GM10248 (cell line): ENCODE results near the gene PSAP.

Experiments
- CTCF ChIA-PET: fragments of 300-600 bp; sonication (Branson Sonifier 250); formaldehyde crosslinking; extraction: SDS; loops from one replicate; lab custom pipeline; 2021; ENCODE audit warnings: antibody characterized with exemption; lab: Yijun Ruan, JAX
- POLR2A ChIA-PET: fragments of 350-650 bp; sonication (Branson Sonifier 250); formaldehyde crosslinking; extraction: SDS; loops from one replicate; lab custom pipeline; 2020; ENCODE audit warnings: antibody characterized with exemption; lab: Yijun Ruan, JAX
- DNase-seq: peaks from one replicate; pipeline ENCODE4 v3.0.0; 2012; ENCODE audit errors: extremely low spot score
- CTCF ChIP-seq: IDR thresholded peaks from 2 replicates; pipeline ENCODE4 v1.5.1; 2012; ENCODE audit warnings: mild to moderate bottlenecking, low read depth; ENCODE audit errors: extremely low read depth, missing control alignments, control extremely low read depth

Gene PSAP

DNA sequence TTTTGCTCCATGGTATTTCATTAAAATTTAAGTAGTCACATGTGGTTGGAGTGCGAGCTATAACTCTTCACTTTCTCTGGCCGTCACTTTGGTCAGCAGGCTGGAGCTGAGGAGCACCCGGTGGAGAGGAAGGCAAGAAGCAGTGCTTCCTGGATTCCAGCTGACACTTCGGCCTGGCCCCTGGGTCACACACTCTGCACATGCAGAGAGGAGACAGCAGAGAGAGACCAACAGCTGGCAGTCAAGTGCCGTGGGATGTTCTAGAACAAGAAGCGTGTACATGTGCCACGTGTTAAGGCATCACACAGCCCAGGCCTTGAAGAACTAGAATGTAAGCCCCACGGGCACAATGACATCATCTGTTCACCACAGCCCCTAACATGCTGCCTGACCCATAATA, 30.1 kb downstream of the PSAP start:
- ChIA-PET CTCF (interaction anchor here (1.0 to 1.1 kb wide), 2 partner anchors 9 to 75 kb away, joined by 4 to 5 read pairs; no protein-coding TSS in a partner anchor), POLR2A (no interaction called here)
- TF ChIP-seq CTCF: no peak
- DNase-seq: no peak

DNA sequence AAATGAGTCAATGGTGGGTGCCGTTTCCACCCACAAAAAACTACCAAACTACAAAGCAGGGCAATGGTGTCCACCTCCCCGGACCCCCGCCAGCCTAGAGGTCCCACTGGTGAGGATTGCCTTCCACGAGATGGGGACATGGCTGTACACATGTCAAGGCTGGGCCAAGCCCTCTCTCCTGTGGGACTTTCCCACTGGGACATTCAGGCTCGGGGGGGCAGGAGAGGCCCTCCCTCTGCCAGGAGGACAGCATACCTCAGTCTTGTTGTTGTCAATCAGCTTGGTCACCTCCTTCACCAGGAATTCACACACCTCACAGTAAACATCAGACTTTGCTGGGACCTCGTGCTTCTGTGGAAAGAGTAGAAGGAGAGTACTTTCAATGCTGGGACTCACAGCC, 31.1 kb downstream of the PSAP start:
- ChIA-PET POLR2A (no interaction called here), CTCF (interaction anchor here (1.0 to 2.2 kb wide), 3 partner anchors 76 to 502 kb away, joined by 3 to 11 read pairs (median 5); partner anchors contain the start of gene SLC29A3)
- no peak for DNase-seq
- TF ChIP-seq CTCF: no peak

DNA sequence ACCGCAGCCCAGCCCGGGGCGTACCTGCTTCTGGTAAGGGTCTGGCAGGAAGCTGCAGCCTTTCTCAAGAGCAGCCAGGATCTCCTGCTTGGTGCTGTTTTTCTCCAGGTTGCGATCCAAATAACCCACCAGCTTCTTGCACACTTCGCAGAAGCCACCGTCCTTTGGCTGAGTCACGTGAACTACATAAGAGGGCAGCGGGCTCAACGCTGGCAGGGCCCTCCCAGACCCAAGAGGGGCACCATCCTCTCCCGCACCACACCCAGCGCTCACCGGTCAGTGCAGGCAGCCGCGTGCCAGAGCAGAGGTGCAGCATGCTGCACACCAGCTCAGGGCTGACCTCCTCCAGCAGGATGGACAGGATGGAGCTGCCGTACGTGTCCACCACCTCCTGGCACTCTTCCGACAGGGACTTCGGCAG, 31.6 kb downstream of the PSAP start:
- POLR2A ChIA-PET: interaction anchor here (0.6 kb wide), 1 partner anchor 1644 kb away, joined by 5 read pairs; no protein-coding TSS in a partner anchor
- TF ChIP-seq CTCF: no peak
- no peak for DNase-seq
- CTCF ChIA-PET: interaction anchor here (1.0 to 2.2 kb wide), 3 partner anchors 18 to 501 kb away, joined by 3 to 11 read pairs (median 3); partner anchors contain the start of gene SLC29A3

GRCh38 chr10:71818674-71819260, 32.3 kb downstream of the PSAP start:
- no peak for TF ChIP-seq CTCF
- ChIA-PET CTCF (interaction anchor here (1.0 to 2.2 kb wide), 4 partner anchors 17 to 230 kb away, joined by 3 to 11 read pairs (median 4); no protein-coding TSS in a partner anchor), POLR2A (interaction anchor here (0.6 to 0.9 kb wide), 2 partner anchors 10 to 1643 kb away, joined by 3 to 5 read pairs; no protein-coding TSS in a partner anchor)
- DNase-seq: no peak

DNA sequence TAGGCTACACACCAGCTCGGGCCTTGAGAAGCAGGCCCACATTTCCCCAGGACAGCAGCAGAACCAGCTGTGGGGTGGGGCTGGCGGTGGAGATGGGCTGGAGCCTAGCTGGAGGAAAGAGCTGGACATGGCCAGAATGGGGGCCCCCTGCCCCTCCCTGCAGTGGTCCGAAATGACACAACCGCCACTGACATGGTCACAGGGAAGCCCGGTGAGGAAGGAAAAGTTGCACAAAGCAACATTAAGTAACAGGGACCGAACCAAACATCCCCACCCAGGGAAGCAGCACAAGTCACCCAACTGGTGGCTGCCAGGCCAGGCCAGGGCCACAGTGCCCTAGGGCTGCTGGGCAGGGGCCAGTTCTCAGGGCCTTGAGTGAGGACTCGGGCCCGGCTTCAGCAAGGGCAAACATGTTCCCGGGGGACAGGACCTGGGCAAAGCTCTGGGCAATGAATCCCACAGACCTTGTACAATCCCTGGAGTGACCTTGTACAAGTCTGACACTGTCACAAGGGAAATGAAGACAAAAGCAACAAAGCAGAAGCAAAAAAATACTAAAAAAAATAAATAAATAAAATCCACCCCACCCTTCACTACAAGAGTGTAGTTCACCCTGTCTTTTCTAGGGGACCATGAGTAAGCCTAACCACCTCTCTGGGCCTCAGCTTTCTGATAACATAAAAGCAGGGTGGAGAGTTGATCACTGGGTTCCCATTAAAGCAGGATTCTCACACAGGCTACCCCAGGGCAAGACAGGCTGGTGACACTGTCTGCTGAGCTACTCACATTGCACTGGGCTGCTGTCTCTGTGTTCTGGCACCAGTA, 33.0 kb downstream of the PSAP start:
- no peak for TF ChIP-seq CTCF
- ChIA-PET CTCF (interaction anchor here (0.6 to 2.2 kb wide), 5 partner anchors 7 to 231 kb away, joined by 3 to 11 read pairs (median 4); no protein-coding TSS in a partner anchor), POLR2A (interaction anchor here (0.9 kb wide), 1 partner anchor 9 kb away, joined by 3 read pairs; no protein-coding TSS in a partner anchor)
- DNase-seq: no peak

DNA sequence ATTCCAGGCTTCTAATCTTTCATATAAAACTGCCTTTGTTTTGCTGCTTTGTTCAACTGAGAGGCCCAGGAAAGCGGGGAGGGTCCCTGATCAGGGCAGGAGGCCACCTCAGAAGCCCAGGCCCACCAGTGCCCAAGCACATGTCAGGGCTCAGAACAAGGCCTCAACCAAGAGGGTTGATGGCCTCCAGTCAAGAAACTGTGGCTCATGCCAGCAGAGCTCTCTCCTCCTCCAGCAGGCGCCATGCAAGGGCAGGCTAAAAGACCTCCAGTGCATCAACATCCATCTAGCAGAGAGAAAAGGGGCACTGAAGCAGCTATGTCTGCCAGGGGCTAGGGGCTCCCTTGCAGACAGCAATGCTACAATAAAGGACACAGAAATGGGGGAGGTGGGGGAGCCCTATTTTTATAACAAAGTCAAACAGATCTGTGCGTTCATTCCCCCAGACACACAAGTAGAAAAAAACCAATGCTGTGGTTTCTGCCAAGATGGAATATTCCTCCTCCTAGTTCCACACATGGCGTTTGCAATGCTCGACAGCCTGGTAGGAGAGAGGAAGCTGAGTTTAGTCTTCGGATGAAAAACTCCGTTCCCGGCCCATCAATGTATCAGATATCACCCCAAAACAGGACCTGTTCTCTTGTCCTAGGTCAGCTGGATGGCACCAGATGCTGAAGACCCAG, 34.0 kb downstream of the PSAP start:
- CTCF ChIA-PET: interaction anchor here (1.3 to 1.9 kb wide), 3 partner anchors 8 to 79 kb away, joined by 3 to 4 read pairs (median 4); no protein-coding TSS in a partner anchor
- DNase-seq: no peak
- no peak for TF ChIP-seq CTCF
- POLR2A ChIA-PET: no interaction called here
